Osteoblast (primary cell): Measurements from ENCODE around the gene MARCHF10. TPM values are rescaled to one million over a fixed set of nuclear protein-coding genes. Genes with fewer than 3 reads are reported as not detected.

Experiments
- DNase-seq: peaks from one replicate; pipeline ENCODE4 v3.0.0; 2011; ENCODE audit warnings: low spot score, mixed read lengths; ENCODE audit not compliant: insufficient read length; ENCODE audit errors: missing footprints
- H2AFZ ChIP-seq: 2 replicates; pipeline ENCODE4 v1.6.0; 2011; ENCODE audit warnings: mild to moderate bottlenecking, low read length
- H3K27ac ChIP-seq: 2 replicates; pipeline ENCODE4 v1.5.1; 2011; ENCODE audit warnings: mild to moderate bottlenecking, low read depth, low read length, moderate library complexity
- H3K27me3 ChIP-seq: 2 replicates; pipeline ENCODE4 v1.6.0; 2012; ENCODE audit warnings: mild to moderate bottlenecking, control low read depth, inconsistent platforms, low read length, moderate library complexity; ENCODE audit not compliant: insufficient read depth
- H3K36me3 ChIP-seq: 2 replicates; pipeline ENCODE4 v1.5.1; 2011; ENCODE audit warnings: mild to moderate bottlenecking, low read length, control low read depth, moderate library complexity; ENCODE audit not compliant: insufficient read depth
- H3K4me1 ChIP-seq: 2 replicates; pipeline ENCODE4 v1.5.1; 2011; ENCODE audit warnings: mild to moderate bottlenecking, low read length, control low read depth, moderate library complexity; ENCODE audit not compliant: insufficient read depth
- H3K4me2 ChIP-seq: 2 replicates; pipeline ENCODE4 v1.6.0; 2011; ENCODE audit warnings: mild to moderate bottlenecking, low read length; ENCODE audit not compliant: insufficient read depth
- H3K4me3 ChIP-seq: fragments of 200-600 bp; sonication (generic); 3 replicates; pipeline ENCODE4 v1.5.1; 2012; ENCODE audit warnings: mild to moderate bottlenecking, low read length, inconsistent platforms; ENCODE audit not compliant: insufficient read depth
- H3K79me2 ChIP-seq: 2 replicates; pipeline ENCODE4 v1.6.0; 2012; ENCODE audit warnings: mild to moderate bottlenecking, low read length, control low read depth, inconsistent platforms; ENCODE audit not compliant: insufficient read depth
- H3K9me3 ChIP-seq: 2 replicates; pipeline ENCODE4 v1.5.1; 2011; ENCODE audit warnings: low read depth, low read length, control low read depth
- H4K20me1 ChIP-seq: 2 replicates; pipeline ENCODE4 v1.6.0; 2012; ENCODE audit warnings: mild to moderate bottlenecking, low read length, control low read depth; ENCODE audit not compliant: insufficient read depth
- CTCF ChIP-seq: IDR thresholded peaks from 2 replicates; pipeline ENCODE4 v1.5.1; 2011; ENCODE audit warnings: mild to moderate bottlenecking, low read depth, low read length, moderate library complexity; ENCODE audit errors: extremely low read depth
- total RNA-seq: library from RNA; depleted of rRNA; stranded (reverse); fragments of >200 nt; gene quantifications from 2 replicates; pipeline ENCODE4 v1.2.3, GENCODE V29; 2012

MARCHF10 gene
- total RNA-seq, 1 donor, result under 0.01 TPM

GRCh38 chr17:62781831-62782251, 26.3 kb downstream of the MARCHF10 start:
- Histone ChIP-seq H3K4me3 (no peak overlapping the region), H3K79me2 (no peaks in the 10 kb centered on the region), H3K4me2 (peak overlapping the region; percentile 34), H3K27ac (peak overlapping the region; percentile 33), H3K36me3 (no peaks in the 10 kb centered on the region), H3K9me3 (no peaks in the 10 kb centered on the region), H4K20me1 (no peaks in the 10 kb centered on the region), H3K4me1 (peaks cover 31% of the 10 kb centered on the region), H3K27me3 (no peaks in the 10 kb centered on the region), H2AFZ (no peak overlapping the region)
- TF ChIP-seq CTCF, result no peak
- peak; percentile 69 for DNase-seq

DNA sequence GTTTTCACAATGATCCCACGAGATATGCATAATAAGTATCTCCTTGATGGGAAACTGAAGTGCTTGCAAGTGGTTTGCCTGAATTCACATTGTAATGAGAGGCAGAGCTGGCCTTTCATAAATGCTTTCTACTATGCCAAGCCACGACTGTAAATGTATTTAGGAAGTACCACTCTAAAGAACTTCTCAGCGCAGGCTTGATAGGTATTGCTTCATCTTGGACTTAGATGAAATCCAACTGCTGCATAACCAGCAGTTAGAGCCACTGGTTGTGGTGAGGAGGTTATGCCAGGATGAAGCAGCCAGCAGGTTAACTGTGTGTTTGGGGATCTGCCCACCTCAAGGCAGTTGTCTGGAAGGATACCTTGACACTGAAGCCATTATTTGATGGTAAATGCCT, 26.8 kb downstream of the MARCHF10 start:
- Histone ChIP-seq H4K20me1 (no peaks in the 10 kb centered on the region), H3K36me3 (no peaks in the 10 kb centered on the region), H3K4me3 (no peak overlapping the region), H3K27me3 (no peaks in the 10 kb centered on the region), H3K79me2 (no peaks in the 10 kb centered on the region), H2AFZ (peak overlapping the region; percentile 28), H3K4me1 (peaks cover 31% of the 10 kb centered on the region), H3K9me3 (no peaks in the 10 kb centered on the region), H3K4me2 (peak overlapping the region; percentile 47), H3K27ac (peak overlapping the region; percentile 33)
- TF ChIP-seq CTCF, result no peak
- no peak for DNase-seq

DNA sequence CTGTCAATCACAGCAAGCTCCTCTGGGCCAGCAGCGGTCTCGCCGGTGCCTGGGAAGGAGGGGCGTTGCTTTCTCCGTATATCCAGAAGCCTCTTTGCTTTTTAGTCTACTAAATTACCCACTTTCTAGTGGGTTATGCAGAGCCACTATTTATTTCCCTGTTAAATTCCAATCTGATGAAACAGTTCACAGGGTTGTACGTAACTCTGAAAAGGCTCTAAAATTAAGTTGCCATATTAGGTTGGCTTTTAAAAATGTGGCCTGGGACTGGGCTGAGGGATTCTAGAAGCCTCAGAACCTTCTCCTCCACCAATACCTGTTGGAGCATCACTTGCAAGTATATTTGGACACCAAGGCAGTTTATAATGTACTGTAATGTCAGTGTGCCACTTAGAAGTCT, 27.2 kb downstream of the MARCHF10 start:
- Histone ChIP-seq H3K27me3 (no peaks in the 10 kb centered on the region), H3K4me1 (peaks cover 31% of the 10 kb centered on the region), H3K27ac (peak overlapping the region; percentile 33), H3K36me3 (no peaks in the 10 kb centered on the region), H3K9me3 (no peaks in the 10 kb centered on the region), H3K4me2 (peak overlapping the region; percentile 47), H3K79me2 (no peaks in the 10 kb centered on the region), H2AFZ (peak overlapping the region; percentile 37), H3K4me3 (no peak overlapping the region), H4K20me1 (no peaks in the 10 kb centered on the region)
- no peak for DNase-seq
- TF ChIP-seq CTCF, result no peak

DNA sequence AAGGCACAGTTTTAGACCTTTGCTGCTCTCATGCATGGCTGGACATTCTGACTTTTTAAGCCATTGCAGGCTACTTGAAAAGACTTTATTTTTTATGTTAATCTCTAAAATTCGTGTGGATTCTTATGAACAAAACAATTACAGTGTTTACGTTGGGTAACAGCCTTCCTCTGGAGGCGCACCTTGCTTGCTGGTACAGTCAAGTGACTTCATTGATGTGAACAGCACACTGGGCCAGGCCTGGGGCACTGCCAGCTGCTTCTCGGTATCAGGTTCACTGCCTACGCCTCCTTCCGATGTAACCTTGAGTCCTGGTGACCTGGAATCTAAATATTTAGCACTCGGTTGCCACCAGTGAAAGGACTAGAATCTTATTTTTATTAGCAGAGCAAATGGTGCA, 27.8 kb downstream of the MARCHF10 start:
- no peak overlapping the region for H3K4me2 ChIP-seq
- no peaks in the 10 kb centered on the region for H3K9me3 ChIP-seq
- TF ChIP-seq CTCF, result no peak

More for the DNA sequence above, 27.8 kb downstream of the MARCHF10 start:
- Histone ChIP-seq H3K4me3 (no peak overlapping the region), H4K20me1 (no peaks in the 10 kb centered on the region), H3K27me3 (no peaks in the 10 kb centered on the region), H2AFZ (no peak overlapping the region), H3K27ac (peak overlapping the region; percentile 77), H3K36me3 (no peaks in the 10 kb centered on the region), H3K4me1 (peaks cover 31% of the 10 kb centered on the region), H3K79me2 (no peaks in the 10 kb centered on the region)
- DNase-seq, result no peak
